SK-N-MC (cell line): Measurements from ENCODE around the gene ENAM.

ENCODE experiments used
- EZH2 ChIP-seq: fragments of 200-600 bp; sonication (generic); IDR thresholded peaks from one replicate; pipeline ENCODE4 v1.6.1; 2017; ENCODE audit warnings: antibody characterized with exemption
- FOXP2 ChIP-seq: optimal IDR thresholded peaks from 2 replicates; pipeline ENCODE3; 2011; ENCODE audit warnings: mild to moderate bottlenecking, moderate library complexity; ENCODE audit not compliant: insufficient read depth; ENCODE audit errors: extremely low read length, control extremely low read depth
- POLR2AphosphoS5 ChIP-seq: IDR thresholded peaks from 2 replicates; pipeline ENCODE4 v1.6.1; 2012; ENCODE audit warnings: mild to moderate bottlenecking, low read depth, low read length, borderline replicate concordance

GRCh38 chr4:70687392-70687791 lies 58.8 kb downstream of the ENAM start:
- TF ChIP-seq POLR2AphosphoS5 (no peak), EZH2 (no peak), FOXP2 (no peak)
